OCI-LY1 (cell line): ENCODE measurements around the gene HIBADH.

Source experiments
- H2AFZ ChIP-seq: fragments of 200-600 bp; sonication (generic), shearing (Covaris generic); 2 replicates; pipeline ENCODE4 v1.6.0; 2014; ENCODE audit warnings: antibody characterized with exemption, mild to moderate bottlenecking, low read length
- H3F3A ChIP-seq: fragments of 200-600 bp; sonication (generic), shearing (Covaris generic); 2 replicates; pipeline ENCODE4 v1.6.0; 2014; ENCODE audit warnings: mild to moderate bottlenecking, antibody characterized with exemption, low read length, moderate library complexity; ENCODE audit not compliant: insufficient read depth
- H3K27ac ChIP-seq: fragments of 200-600 bp; sonication (generic); 2 replicates; pipeline ENCODE4 v1.5.1; 2014; ENCODE audit warnings: low read length, mixed run types, mild to moderate bottlenecking, low read depth; ENCODE audit not compliant: poor library complexity, severe bottlenecking
- H3K27me3 ChIP-seq: fragments of 200-600 bp; sonication (generic); 2 replicates; pipeline ENCODE4 v1.6.0; 2014; ENCODE audit warnings: antibody characterized with exemption, mild to moderate bottlenecking, low read length, moderate library complexity; ENCODE audit not compliant: insufficient read depth
- H3K36me3 ChIP-seq: fragments of 200-600 bp; sonication (generic); 2 replicates; pipeline ENCODE4 v1.6.1; 2014; ENCODE audit warnings: mild to moderate bottlenecking, antibody characterized with exemption, low read length, moderate library complexity, mixed read lengths; ENCODE audit not compliant: insufficient read depth
- H3K4me1 ChIP-seq: fragments of 200-600 bp; sonication (generic); 2 replicates; pipeline ENCODE4 v1.5.1; 2014; ENCODE audit warnings: mild to moderate bottlenecking, low read length, moderate library complexity; ENCODE audit not compliant: insufficient read depth, severe bottlenecking
- H3K4me2 ChIP-seq: fragments of 200-600 bp; sonication (generic), shearing (Covaris generic); 2 replicates; pipeline ENCODE4 v1.6.1; 2014; ENCODE audit warnings: low read length
- H3K4me3 ChIP-seq: fragments of 200-600 bp; sonication (generic); 2 replicates; pipeline ENCODE4 v1.5.1; 2014; ENCODE audit warnings: low read length, low read depth, mild to moderate bottlenecking, mixed read lengths; ENCODE audit not compliant: poor library complexity, severe bottlenecking
- H3K79me2 ChIP-seq: fragments of 200-600 bp; shearing (Covaris generic); 2 replicates; pipeline ENCODE4 v1.6.1; 2016; ENCODE audit warnings: mixed run types, low read length, mixed read lengths; ENCODE audit not compliant: insufficient read depth
- H3K9ac ChIP-seq: fragments of 200-600 bp; sonication (generic), shearing (Covaris generic); 2 replicates; pipeline ENCODE4 v1.6.1; 2014; ENCODE audit warnings: mild to moderate bottlenecking, low read length, mixed read lengths
- H3K9me2 ChIP-seq: fragments of 200-600 bp; sonication (generic), shearing (Covaris generic); 2 replicates; pipeline ENCODE4 v1.6.1; 2014; ENCODE audit warnings: low read depth, mild to moderate bottlenecking, low read length, mixed read lengths
- H3K9me3 ChIP-seq: fragments of 200-600 bp; shearing (Covaris generic); 2 replicates; pipeline ENCODE4 v1.6.1; 2014; ENCODE audit warnings: low read length, mixed read lengths
- H4K20me1 ChIP-seq: fragments of 200-600 bp; sonication (generic), shearing (Covaris generic); 2 replicates; pipeline ENCODE4 v1.6.0; 2016; ENCODE audit warnings: mild to moderate bottlenecking, low read length; ENCODE audit not compliant: insufficient read depth
- EZH2 ChIP-seq: fragments of 200-600 bp; sonication (generic), shearing (Covaris generic); IDR thresholded peaks from 2 replicates; pipeline ENCODE4 v1.8.0; 2017; ENCODE audit warnings: borderline replicate concordance, mixed run types, mild to moderate bottlenecking, antibody characterized with exemption, low read length, moderate library complexity, mixed read lengths
- TF ChIP-seq, protein P1 (sequence below): fragments of 200-600 bp; sonication (generic), shearing (Covaris generic); IDR thresholded peaks from 2 replicates; pipeline ENCODE4 v1.5.1; 2017; ENCODE audit warnings: mild to moderate bottlenecking, antibody characterized with exemption, low read length, moderate library complexity, mixed read lengths

Gene HIBADH

DNA sequence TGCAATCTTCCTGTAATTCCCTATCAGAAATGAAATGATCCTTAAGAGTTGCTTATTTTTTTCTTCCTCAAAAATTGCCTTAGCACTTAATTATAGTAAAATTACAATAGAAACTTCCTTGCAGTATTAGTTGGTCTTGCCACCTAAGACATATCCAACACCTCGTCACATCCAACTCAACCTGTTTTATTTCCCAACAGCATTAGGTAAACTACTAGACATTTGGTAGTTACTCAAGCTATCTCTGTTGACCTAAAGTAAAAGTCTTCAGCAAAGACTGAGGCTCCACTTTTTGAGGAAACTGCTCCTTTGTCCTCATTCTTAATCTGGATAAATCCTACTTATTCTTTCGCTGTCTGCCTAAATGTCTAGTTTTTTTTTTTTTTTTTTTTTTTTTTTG lies 20.4 kb downstream of the HIBADH start:
- no peak overlapping the region for H3K4me3 ChIP-seq
- TF ChIP-seq EZH2, result no peak
- TF ChIP-seq, protein P1, sequence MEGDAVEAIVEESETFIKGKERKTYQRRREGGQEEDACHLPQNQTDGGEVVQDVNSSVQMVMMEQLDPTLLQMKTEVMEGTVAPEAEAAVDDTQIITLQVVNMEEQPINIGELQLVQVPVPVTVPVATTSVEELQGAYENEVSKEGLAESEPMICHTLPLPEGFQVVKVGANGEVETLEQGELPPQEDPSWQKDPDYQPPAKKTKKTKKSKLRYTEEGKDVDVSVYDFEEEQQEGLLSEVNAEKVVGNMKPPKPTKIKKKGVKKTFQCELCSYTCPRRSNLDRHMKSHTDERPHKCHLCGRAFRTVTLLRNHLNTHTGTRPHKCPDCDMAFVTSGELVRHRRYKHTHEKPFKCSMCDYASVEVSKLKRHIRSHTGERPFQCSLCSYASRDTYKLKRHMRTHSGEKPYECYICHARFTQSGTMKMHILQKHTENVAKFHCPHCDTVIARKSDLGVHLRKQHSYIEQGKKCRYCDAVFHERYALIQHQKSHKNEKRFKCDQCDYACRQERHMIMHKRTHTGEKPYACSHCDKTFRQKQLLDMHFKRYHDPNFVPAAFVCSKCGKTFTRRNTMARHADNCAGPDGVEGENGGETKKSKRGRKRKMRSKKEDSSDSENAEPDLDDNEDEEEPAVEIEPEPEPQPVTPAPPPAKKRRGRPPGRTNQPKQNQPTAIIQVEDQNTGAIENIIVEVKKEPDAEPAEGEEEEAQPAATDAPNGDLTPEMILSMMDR, result no peak

DNA sequence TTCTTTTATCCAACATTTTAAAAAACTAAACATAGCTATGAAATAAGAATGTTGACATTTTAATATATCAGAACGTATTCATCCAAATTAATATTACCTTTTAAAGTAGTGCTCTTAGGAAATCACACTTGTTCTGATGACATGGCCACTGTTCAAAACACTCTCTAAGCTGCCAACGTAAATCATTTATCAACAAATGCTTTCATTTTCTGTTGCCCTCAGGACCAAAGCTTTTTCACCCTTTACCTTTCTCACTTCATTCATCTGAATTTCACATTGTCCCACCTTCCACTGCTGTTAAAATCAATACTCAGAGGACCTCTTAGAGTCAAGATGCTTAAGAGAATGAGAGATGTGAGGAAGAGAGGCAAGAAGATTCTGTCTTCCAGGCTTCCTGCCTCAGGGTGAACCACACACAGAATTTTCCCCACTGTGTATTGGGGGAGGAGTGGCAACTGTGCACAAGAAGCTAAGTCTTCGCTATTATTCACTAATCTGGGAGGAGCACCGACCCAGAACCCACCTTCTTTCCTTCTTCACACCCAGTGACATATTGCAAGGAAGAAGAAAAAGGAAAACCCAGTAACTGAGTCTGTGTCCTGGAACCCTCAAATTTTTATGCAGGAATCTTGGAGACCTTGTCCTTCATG lies 21.0 kb downstream of the HIBADH start:
- no peaks in the 10 kb centered on the region for H3F3A ChIP-seq
- H3K9me3 ChIP-seq, result no peaks in the 10 kb centered on the region
- no peaks in the 10 kb centered on the region for H3K79me2 ChIP-seq
- no peaks in the 10 kb centered on the region for H3K27me3 ChIP-seq
- H2AFZ ChIP-seq, result no peak overlapping the region
- no peaks in the 10 kb centered on the region for H4K20me1 ChIP-seq
- no peak overlapping the region for H3K9ac ChIP-seq
- no peaks in the 10 kb centered on the region for H3K9me2 ChIP-seq
- H3K4me3 ChIP-seq, result peak overlapping the region; percentile 2
- H3K36me3 ChIP-seq, result peaks cover 13% of the 10 kb centered on the region; the same call in 1 of the 2 replicates
- H3K4me1 ChIP-seq, result peaks cover 30% of the 10 kb centered on the region
- peak overlapping the region; percentile 41 for H3K4me2 ChIP-seq
- peak overlapping the region; percentile 30 for H3K27ac ChIP-seq
- TF ChIP-seq EZH2, result no peak
- TF ChIP-seq, protein P1, result no peak

More for the DNA sequence above, 20.4 kb downstream of the HIBADH start:
- H3K9me2 ChIP-seq, result no peaks in the 10 kb centered on the region
- H3K27ac ChIP-seq, result no peak overlapping the region
- peaks cover 18% of the 10 kb centered on the region; the same call in 1 of the 2 replicates for H3K36me3 ChIP-seq
- no peaks in the 10 kb centered on the region for H3K79me2 ChIP-seq
- H3K9ac ChIP-seq, result no peak overlapping the region
- no peaks in the 10 kb centered on the region for H4K20me1 ChIP-seq
- no peaks in the 10 kb centered on the region for H3K9me3 ChIP-seq
- H2AFZ ChIP-seq, result no peak overlapping the region
- no peaks in the 10 kb centered on the region for H3F3A ChIP-seq
- H3K27me3 ChIP-seq, result no peaks in the 10 kb centered on the region
- peaks cover 25% of the 10 kb centered on the region for H3K4me1 ChIP-seq
- H3K4me2 ChIP-seq, result no peak overlapping the region; the same call in 1 of the 2 replicates

DNA sequence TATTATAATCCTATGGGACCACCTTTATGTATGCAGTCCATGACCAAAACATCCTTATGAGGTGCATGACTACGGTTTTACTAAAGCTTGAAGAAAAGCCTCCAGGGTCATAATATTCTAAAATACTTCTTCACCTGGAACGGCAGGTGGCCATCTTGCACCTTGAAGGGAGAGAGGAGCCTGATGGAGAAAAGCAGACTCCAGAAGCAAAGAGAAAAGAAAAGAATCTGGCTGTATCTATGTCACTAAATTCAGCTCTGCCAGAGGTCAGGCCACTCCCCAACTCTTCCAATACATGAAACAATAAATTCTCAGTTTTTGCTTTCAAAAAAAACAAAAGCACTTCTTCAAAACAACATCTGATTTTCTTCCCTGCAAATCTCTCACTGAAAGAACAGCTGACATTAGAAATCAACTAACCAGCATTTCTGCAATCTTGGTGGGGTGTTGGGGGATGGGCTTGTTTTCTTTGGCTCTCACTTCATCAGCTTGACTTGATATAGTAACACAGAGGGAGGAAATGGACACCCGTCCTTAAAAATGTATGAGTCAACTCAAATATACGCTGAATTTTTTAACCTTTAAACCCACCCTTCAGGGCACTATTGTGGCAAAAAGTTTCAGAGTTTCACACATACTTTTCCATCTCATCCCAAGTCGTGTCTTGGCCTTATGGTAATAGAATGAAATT lies 21.7 kb downstream of the HIBADH start:
- no peaks in the 10 kb centered on the region for H4K20me1 ChIP-seq
- peak overlapping the region; percentile 41 for H3K4me2 ChIP-seq
- peak overlapping the region; percentile 30 for H3K27ac ChIP-seq
- H3K9me3 ChIP-seq, result no peaks in the 10 kb centered on the region
- H3K27me3 ChIP-seq, result no peaks in the 10 kb centered on the region
- TF ChIP-seq EZH2, result no peak
- TF ChIP-seq, protein P1, result no peak
- no peaks in the 10 kb centered on the region for H3K9me2 ChIP-seq
- H3K36me3 ChIP-seq, result peaks cover 13% of the 10 kb centered on the region; the same call in 1 of the 2 replicates
- no peak overlapping the region for H3K9ac ChIP-seq
- H2AFZ ChIP-seq, result no peak overlapping the region
- H3F3A ChIP-seq, result no peaks in the 10 kb centered on the region
- H3K79me2 ChIP-seq, result no peaks in the 10 kb centered on the region
- peaks cover 30% of the 10 kb centered on the region for H3K4me1 ChIP-seq
- H3K4me3 ChIP-seq, result peak overlapping the region; percentile 2
